ENCODE measurements around the gene CCNG2. TPM values are rescaled to one million over a fixed set of nuclear protein-coding genes. Genes with fewer than 3 reads are reported as not detected.

The CCNG2 gene
- total RNA-seq, 1 experiment from 2014 or later, result 8.1 TPM

DNA sequence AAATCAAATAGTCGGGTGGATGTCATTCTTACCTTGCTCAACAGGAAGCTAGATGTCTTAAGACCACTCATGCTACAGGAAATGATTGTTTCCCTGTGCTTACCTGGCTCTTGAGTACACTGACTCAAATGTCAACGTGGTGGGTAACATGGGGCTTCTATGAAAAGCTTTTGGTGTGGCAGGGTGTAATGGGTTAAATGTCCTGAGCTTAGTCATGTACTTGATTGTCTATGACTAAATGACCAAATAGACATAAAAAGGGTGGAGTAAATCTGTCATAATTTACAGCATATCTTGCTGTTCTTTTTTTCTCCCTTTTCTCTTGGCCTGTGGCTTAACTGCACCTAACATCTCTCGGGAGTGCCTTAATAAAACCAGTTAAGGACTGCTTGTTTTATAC, 44.9 kb downstream of the CCNG2 start:
- DNase-seq (ENCODE audit: low read depth), result peak; percentile 11

DNA sequence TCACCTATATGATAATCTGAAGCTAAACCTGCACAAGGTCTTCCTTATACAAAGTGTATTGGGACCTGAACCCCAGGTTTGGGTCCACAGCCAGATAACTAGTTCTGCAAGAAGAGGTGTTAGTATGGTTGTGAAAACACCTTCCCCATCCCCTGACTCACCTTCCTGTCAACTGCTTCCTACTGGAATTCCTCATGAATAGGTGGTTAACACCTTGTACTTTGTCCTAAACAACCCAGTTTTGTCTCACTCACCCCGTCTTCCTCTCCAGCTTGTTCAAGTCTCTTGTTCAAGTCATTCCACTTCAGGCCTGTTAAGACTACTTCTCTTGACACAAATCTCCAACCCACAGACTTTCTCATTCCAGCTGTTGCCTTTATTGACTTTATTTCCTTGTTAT, 45.5 kb downstream of the CCNG2 start:
- no peak for DNase-seq (ENCODE audit: low read depth)

DNA sequence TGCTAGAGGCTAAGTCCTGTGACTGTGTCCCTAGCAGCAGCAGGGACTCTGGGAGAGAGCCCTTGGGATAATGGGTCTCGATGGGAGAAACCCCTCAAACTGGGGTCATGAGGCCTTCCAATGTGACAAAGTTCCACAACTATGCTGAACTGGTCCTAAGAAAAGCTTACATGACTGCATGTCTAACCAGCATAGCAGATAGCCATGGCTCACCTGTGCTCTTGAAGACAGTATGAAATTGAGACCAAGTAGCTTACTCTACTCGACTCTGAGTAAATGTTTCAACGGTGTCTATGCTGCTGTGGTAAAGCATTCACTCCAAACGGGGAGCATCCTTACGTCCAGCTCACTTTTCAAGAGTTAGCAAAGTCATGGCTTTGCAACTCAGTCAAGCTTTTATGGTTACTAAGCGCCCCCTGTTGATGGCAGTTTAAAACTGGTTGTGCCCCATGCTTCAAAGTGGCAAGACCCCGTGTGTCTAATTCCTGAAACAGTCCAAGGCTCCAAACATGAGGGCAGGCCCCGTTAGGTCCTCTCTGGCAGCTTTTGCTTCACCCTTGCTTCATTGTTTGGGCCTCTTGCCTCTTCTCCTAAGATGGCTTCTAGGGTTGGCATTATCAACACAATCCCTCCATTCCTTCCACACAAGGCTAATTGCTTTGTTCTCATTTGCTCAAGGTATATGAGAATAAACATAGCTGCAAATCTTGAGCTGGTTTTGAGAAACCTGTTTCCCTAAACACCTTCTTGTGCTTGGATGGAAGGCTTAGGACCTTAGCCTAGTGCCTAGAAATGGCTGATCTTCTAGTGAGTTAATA, 46.6 kb downstream of the CCNG2 start:
- DNase-seq (ENCODE audit: low read depth), result peak; percentile 61

DNA sequence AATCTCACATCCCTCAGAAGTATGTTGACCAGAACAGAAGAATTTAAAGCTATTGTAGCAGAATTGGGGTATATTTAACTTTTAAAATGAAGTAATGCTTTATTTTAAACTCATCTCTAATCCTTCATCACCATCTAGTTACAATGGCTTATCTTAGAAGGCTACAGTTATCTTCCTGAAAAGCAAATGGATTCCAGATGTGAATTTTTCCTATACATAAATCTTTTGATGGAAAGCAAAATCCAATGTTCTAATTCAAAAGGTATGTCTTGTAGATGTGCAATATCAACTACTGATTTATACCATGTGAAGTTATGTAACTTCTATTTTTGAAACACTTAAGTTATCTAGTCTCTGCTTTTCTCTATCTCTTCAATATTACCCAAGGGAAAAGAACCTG, 47.6 kb downstream of the CCNG2 start:
- no peak for DNase-seq (ENCODE audit: low read depth)

DNA sequence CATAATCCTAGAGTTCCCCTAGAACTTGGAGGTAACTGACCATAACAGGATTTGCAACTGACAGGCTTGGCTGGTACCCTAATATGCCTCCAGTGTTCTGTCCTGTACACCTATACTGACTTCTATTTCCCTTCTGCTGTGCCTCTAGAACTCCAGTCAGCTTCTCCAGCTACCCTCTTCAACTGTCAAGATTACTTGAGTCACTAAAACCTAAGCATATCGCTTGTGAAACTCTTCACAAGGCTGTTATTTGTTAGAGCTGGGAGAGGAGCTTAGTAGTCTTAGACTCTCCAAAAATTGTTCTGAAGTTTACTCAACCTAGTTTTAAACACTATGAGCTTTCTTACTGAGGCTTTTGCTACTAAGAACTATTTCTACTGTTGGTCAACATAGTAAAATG, 52.0 kb downstream of the CCNG2 start:
- DNase-seq (ENCODE audit: low read depth), result no peak

DNA sequence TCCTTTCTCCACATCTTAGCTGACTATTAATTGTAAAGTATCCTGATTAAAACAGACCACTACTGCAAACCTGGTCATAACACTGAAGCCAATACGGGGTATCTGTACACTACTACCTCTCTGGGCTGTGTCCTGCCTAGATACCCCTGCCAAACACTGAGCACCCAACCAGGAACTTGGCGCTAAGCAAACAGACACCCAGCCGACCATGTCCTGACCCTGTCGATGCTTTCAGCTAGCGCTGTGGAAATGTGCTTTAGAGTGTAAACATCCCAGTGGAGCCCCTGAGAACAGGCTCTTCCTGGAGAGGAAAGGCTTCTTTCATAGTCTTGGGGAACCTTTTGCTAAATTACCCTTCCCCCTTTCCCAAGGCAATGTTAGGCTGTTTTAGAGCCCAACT, 52.9 kb downstream of the CCNG2 start:
- no peak for DNase-seq (ENCODE audit: low read depth)

DNA sequence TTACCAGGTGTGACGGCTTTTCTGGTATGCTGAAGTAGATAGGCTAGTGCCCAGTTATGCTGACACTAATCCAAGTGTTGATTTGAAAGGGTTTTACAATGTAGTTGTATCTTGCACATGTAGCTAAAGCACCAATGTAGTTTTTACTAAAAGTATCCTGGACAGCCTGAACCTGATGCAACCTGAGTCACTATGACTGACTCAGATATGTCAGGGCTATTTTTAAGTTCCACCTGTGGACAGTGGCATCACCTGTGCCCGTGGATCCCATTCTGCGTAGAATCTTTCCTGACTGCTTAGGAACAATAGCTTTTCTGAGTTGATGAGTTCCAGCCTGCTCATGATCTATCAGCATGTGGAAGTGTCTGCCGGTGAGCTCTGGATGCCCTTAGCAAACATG, 58.1 kb downstream of the CCNG2 start:
- DNase-seq (ENCODE audit: low read depth), result no peak

DNA sequence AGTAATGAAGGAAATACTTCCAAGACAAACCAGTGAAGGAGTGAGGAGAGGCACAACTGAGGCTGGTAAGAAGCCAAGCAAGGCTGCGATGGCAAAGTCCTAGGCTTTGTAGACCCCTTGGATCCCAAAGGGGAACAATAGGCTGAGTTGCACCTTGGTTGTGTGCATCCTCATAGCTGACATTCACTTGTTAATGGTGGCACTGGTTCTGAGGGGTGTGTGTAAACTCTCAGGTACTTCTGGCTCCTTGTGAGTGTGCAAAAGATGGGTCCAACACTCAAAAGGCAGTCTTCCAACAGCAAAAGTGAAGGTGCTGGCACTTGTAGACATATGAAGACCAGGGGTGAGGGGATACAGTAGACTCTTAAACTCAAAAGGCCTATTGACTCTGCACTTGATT, 60.5 kb downstream of the CCNG2 start:
- DNase-seq (ENCODE audit: low read depth), result no peak

DNA sequence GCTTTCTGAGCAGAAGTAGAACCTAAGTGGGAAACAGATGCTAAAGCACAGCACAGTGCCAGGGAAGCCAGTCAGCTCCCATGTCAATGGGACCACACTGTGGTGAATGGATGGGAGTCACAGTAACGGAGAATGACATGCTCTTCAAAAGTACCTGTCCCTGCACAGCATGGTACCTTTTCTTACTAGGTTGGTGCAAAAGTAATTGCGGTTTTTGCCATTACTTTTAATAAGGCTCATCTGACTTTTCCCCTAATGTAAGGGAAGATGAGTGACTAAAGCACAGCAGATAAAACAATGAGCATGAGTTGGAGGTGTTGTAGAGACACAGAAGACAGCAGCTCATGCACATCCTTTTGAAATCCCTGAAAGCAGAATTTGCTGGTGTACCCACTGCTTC, 62.3 kb downstream of the CCNG2 start:
- no peak for DNase-seq (ENCODE audit: low read depth)

Small RNAs within 50 kb of the gene (small RNA-seq; reads per million reads assigned to genes)
- gene RNU6-1187P, result not detected

Other genes starting within 250 kb of the CCNG2 start
- gene SEPTIN11, start 207.5 kb upstream of the CCNG2 start, total RNA-seq (2014; rRNA removed; shearing (Covaris generic)), result 134 and 158 TPM in 2 replicates
- 83.8 and 108 TPM in 2 replicates for gene CCNI, start 81.2 kb upstream of the CCNG2 start, total RNA-seq (2014; rRNA removed; shearing (Covaris generic))

Data from HT1080 (cell line).